Inflammatory macrophage treated with lipopolysaccharide for 4 hours (primary cell): ENCODE data around the gene CCDC149.
A peak's percentile ranks its signal among the peaks of the same experiment; 100 is the strongest.

Experiments used
- DNase-seq: peaks from one replicate; pipeline ENCODE4 v3.0.0-alpha.2; 2020

Gene CCDC149

DNA sequence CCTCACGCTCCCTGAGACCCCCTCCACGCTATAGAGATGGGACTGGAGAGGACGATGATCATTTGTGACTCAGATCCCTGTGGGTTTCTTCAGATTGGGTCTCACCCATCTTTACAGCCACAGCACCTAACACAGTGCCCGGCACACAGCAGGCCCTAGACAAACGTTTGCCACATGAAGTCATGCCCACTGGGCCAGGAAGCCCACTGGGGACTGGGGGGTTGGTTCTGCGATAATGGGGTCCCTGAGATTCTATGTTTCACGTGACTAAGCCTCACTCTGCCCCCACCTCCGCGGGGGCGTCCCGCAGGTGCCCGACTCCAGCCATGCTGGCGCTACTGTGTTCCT is 113.7 kb downstream of the CCDC149 start:
- DNase-seq, result no peak

DNA sequence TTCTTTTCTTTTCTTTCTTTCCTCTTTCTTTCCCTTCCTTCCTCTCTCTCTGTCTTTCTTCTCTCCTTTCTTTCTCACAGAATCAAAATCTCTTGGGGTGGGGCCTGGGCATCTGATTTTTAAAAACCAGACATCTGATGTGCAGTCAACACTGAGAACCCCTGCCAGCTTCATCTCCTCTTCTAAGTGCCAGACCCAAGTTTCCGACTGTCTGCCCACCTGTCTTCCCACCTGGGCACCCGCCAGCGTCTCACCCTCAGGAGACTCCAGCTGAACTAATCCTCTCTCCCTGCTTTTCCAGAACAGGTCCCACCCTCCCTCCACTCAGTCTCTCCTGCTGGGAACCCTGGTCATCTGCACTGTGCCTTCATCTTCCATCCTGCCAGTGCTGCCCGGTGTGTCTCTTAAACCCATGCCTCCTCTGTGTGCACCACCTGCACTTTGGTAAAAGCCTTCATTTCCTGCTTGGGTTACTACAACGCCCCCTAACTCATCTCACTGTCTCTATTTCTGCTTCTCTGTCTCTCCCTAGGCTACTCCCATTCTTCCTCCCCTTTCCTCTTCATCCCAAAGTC is 114.7 kb downstream of the CCDC149 start:
- no peak for DNase-seq

DNA sequence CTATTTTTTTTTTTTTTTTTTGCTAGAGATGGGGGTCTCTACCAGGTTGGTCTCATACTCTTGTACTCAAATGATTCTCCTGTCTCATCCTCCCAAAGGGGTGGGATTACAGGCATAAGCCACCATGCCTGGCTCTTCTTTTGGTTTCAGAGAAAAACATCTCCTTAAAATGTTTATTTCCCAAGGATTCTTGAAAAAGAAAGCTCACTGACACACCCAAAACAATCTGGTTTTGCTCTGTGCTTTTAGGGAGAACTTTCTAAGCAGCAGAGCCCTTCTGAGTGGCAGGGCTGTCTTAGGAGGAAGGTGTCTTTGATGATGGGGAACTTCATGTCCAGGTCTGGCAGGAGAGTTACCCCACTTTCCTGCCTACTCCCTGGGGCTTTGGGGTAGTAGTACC is 116.2 kb downstream of the CCDC149 start:
- DNase-seq, result no peak

DNA sequence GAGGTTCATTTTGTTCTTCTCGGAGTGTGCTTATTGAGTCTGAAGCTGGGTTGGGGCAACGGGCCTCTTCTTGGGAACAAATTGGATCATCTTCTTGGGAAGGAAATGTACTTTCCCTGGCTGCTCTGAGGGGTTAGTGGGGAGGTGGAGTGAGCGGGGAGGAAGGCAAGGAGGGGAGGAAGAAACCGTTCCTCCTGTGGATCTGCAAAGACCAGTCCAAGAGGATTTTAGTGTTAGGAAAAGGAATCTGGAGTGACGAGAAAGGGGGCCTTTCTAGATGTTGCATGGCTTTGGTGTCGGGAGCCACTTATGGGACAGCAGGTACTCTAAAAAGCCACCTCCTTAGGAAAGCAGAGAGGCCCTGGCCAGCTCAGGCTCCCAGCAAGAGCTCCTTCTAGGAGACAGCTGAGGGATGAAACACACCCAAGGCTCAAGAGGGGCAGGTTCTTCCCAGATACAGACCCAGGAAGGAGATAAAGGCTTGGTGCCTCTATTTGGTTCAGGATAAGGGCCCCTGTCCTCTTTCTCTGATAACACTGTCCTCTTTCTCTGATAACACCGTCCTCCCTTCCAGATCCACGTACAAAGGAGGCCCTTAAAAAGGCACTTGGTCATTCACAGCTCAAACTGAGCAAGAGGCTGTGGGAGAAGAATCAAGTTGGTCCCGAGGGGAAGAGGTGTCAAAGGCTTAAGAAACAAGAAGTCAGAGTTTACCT is 117.0 kb downstream of the CCDC149 start:
- no peak for DNase-seq

DNA sequence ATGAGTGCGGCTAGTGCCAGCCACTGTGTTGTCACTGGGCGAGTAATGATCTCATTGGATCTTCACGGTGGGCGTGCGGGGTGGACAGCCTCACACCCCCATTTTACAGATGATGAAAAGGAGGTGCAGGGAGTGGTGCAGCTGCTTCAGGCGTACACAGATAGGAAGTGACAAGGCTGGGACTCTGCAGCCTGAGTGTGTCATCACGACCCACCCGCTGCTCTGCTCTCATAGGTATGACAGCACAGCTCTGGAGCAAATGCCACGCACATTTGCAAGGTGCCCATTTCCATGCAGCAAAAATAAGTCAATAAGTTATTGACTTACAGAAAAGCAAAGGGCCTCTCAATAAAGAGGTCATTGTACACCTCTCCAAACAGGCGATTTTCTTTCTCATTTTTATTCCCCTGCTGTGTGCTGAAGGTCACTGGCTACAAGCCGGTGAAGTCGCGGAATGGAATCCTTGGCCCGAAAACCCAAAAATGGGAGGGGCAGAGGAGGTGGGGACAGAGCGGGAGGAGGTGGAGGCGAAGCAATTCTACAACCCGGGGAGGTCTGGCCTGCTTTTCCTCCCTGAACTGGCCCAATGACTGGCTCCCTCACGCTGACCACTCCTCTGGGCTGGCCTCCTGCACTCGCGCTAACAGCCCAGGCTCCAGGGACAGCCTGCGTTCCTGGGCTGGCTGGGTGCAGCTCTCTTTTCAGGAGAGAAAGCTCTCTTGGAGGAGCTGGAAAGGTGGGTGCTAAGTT is 117.8 kb downstream of the CCDC149 start, which contains the start of gene SOD3:
Gene SOD3 (plus strand): TSS at position 658 of the 750 bp plus-strand sequence. CDS start 3,949 bp downstream, outside the sequence.
- peak; percentile 27 for DNase-seq

DNA sequence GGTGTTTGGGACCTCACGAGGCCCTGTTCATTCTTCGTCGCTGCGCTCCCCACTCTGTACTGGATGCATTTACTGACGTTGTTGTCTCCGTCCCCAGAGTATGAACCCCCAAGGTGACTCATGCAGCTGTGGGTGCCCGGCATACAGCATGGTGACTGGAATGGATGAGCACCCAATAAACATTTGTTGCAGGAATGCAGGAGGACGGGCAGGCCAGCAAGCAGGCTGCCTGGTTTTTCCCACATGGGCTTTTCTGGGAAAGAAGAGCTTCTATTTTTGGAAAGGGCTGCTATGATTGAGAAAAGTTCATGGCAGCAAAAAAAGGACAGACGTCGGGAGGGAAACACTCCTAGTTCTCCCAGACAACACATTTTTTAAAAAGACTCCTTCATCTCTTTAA is 118.4 kb downstream of the CCDC149 start:
- DNase-seq, result no peak

DNA sequence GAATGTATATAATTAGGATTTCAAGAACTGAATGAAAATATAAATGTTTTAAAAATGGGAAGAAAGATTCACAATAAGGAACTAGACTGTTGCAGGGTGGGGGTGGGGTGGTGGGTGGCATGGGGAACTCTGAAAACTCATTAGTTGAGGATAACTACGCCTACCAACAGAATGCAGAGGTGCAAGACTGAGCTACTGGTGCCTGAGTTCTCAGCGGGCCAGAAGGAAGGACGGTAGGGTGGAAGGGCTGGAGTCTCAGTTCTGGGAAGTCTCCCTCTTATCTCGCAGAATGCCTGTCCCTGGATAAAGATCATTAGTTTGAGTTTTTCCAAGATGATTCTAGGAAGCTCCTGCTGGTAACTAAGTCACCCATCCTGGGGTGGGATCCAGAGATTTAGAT is 118.8 kb downstream of the CCDC149 start:
- DNase-seq, result peak; percentile 36

DNA sequence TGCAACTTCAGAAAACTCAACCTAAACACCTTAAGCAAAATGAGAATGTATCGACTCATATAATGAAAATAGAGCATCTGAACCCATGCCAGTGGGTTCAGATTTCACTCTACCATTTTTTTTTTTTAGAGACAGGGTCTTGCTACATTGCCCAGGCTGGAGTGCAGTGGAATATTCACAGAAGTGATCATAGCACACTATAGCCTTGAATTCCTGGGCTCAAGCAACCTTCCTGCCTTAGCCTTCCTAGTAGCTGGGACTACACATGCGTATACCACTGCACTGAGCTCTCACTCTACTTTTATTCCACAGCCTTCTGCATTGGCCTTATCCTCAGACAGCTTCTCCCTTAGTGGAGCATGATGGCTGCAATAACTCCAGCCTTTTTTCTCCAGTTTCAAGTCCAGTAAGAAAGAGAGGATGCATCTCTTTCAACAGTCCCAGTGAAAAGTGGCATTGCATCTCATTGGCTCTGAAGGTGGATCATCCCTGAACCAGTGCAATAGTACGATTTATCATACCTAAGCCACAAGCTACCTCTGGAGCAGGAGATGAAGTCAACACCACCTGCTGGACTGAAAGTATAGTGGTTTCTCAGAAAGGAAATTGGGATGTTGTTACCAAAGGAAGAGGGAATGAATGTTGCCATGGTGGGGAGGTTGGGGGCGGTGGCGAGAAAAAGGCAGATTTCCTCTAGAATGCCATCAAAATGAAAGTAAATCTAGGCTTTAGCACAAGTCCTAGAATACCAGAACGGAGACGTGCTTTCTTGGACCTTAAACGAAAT is 119.4 kb downstream of the CCDC149 start:
- peak; percentile 40 for DNase-seq

DNA sequence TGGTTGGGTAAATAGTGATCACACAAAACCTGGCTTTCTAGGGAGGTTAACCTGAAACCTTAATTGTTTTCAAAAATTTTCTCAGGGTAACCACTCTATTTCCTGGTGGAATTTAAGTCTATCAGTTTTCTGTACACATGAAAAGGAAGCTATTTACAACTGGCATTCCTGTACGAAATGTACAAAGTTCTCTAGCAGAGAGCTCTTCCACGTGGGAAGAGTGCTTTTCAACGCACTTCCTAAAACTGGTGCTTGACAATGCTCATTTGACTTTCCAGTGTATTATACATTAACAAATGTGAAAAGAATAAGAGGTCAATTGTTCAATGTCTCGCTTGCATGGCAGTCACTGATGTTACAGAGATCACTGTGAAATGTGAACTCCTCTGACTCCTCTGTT is 120.3 kb downstream of the CCDC149 start:
- DNase-seq, result no peak

DNA sequence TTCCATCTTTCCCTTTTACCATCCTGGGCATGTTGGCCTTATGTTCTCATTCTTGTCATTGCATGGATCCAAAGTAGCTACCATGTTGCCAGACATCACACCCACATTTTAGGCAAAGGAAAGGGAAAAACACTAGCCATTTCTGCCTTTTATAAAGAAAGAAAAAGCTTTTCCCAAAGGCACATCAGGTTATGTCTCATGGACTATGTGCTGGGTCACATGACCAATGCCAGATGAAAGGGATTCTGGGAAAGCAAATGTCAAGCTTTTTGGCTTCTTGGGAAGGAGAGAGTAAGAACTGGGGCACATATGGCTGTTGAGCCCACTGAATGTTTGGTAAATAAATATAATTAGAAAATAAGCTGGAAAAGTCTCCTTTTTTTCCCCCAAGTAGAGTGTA is 121.8 kb downstream of the CCDC149 start:
- DNase-seq, result no peak

DNA sequence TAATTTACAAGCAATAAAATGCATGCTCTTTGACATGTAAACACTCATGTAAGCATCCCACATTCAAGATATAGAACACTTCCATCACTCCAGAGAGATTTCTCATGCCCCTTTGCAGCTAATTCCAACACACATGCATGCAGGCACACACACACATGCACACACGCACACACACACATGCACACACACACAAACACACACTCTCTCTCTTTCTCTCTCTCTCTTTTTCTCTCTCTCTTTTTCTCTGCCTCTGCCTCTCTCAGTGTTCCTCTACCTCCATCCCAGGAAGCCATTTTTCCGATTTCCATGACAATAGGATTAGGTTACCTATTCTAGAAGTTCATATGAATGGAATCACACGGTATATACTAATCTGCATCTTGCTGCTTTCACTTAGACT is 129.3 kb downstream of the CCDC149 start:
- no peak for DNase-seq

DNA sequence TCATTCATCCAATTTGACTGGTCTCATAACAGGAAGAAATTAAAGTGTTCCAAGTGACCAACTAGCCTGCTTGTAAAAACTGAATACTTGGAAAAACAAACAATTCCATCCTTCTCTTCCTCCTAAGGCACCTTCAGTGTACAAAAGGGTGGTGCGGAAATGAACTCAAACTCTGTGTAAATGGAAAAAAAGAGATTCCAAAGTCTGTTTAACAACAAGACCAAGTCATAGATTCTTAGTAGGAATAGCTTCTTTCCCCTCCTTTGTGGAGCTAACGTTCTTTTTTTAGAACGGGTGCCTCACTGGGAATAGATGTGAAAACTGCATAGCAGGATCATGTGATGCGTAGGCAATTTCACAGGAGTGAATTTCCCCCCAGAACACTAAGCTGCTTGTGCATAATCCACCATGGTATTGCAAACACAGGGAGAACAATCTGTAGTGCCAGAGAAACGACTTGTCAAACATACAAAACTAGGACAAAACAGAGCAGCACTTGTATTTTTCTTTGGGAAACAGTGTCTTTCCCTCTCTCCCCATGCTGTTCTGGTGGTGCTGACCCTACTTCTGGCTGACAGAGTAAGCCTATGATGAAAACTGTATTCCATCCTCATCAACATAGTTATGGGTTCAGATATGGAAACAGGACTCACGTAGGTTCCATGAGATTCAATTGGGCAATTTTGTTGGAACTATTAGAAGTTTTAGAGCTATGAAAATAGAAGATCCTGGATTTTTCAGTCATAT is 130.7 kb downstream of the CCDC149 start:
- DNase-seq, result no peak

DNA sequence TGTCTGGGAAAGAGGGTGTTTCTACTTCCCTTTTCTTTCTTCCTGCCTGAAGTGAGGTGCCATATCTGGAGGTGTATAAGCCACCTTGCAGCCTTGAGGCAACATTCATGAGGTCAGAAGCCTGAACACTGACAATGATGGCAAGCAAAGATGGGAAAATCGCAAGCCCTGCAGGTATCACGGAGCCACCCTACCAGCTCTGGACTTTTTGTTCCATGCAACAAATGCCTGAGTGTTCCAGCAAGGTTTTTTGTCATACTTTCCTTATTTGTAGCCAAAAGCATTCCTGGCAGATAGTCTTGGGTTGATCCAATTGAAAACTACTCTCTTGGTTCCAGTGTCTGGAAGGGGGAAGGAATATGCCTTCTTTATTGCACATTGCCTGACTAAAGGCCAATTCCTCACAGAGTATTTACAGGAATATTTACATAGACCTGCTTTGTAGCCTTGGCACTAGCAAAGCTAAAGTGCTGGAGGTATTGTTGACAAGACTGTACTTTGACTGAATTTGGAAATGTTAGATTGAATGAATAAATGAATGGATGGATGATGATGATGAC is 131.8 kb downstream of the CCDC149 start:
- no peak for DNase-seq

DNA sequence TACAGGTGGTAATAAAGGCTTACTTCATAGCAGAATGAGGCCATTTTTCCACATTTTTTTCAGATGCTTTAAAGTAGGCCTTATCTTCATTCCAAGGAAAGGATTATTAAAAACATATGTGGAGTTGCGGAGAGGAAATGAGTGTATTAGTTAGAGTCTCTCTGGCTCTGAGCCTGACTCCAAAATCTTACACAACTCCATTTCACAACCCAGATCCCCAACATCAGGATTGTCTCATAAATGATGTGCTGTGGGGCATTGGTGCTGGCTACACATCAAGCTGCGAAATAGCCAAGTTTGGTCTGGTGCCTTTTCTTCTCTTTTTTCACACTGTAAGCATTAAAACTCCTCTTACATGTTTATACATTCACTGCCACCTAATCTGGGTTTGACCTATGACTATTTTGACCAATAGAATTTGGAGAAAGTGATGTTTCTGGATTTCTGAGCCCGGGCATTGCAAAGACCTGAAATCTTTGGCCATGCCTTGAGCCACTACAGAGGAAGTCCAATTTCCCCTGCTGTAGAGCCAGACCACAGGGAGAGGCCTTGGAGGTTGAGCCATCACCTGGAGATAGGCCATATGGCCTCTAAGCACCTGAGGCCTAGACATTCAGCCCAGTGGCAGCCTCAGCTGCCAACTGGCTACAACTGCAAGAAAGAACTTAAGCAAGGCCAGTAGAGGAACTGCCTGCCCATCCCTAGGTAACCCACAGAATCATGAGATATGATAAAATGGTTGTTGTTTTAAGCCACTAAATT is 134.2 kb downstream of the CCDC149 start:
- DNase-seq, result peak; percentile 37

DNA sequence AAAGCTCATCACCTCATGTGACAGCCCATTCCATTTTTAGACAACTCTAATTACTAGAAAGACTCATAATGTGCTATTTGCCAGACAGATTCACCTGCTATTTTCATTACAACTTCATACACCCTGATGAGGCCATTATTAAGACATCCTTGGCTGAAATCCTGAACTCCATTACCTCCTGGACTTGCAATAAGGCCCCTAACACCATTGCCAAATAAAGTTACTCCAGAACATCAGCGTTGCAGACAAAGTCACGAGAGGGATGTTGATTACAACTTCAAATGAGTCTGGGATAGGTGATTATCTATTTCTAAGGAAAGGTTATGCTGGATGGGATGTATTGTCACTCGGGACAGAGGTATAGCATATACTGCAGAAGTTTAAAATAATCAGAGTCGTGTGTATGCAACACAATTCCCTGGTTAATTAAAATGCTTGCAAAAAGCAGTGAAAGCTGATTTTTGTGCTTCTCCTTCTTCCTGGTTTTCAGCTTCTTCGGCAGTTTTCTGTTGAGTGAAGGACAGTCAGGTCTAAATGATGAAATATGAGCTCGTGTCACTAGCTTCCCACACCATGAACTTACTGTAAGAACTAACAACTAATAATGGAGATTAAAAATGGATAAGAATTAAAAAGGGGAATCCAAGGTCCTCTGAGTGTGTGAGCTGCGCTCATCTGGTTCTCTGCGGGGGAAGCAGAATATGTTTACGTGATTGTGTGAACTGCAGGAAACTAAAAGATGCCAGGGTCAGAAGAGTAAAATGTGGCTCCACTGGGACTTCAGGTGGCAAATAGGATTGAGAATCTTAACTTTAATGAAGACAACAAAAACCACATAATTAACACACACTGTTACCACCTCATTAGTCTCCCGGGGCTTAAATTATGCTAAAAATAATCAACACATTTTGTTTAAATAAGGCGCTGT is 135.0 kb downstream of the CCDC149 start:
- peak; percentile 19 for DNase-seq

DNA sequence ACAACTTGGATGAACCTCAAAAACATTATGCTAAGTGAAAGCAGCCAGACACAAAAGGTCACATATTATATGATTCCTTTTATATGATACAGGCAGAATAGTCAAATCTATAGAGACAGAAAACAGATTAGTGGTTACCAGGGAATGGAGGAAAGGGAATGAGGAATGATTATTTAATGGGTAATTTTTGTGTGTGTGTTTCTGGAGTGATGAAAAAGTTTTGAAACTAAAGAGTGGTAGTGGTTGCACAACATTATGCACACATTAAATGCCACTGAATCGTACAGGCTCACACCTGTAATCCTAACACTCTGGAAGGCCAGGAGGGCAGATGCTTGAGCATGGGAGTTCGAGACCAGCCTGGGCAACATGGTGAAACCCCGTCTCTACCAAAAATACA is 137.1 kb downstream of the CCDC149 start:
- DNase-seq, result no peak

DNA sequence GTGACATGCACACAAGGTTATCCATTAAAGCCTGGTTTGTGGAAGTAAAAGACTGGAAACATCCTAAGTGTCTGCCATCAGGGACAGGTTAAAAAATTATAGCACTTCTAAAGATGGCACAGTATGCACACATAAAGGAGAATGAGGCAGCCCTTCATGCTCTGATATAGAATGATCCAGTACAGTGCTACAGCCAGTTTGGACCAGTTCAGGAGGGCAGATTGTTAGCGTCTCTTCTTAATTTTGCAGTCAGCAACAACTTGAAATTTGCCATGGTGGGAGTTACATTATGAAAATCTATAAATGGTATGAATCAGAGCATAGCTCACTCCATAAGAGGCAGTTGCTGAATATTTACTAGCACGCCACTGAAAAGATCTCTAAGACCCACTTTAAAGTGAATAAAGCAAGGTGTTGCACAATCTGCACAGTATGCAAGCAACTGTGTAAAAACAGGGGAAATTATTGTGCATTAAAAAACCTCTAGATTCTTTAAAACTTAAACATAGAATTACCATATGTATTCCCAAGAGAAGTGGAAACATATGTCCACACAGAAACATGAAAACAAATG is 137.7 kb downstream of the CCDC149 start:
- no peak for DNase-seq

DNA sequence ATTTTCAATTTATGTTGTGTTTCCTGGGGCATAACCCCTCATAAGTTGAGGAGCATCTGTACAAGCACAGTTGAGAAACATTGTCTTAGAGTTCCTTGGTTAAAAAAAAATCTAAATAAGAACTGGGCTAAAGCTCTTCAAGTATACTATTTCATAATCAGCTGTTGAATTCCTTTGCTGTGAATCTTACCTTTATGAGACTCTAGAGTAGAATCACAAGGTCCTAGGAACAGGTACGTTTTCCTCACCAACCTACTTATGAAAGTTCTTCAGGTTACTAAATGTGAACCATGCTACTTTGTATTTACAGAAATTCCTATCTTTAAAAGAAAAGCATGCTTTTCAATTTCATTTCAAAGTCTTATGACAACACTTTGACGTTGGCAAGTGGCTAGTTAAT is 138.4 kb downstream of the CCDC149 start:
- DNase-seq, result no peak

DNA sequence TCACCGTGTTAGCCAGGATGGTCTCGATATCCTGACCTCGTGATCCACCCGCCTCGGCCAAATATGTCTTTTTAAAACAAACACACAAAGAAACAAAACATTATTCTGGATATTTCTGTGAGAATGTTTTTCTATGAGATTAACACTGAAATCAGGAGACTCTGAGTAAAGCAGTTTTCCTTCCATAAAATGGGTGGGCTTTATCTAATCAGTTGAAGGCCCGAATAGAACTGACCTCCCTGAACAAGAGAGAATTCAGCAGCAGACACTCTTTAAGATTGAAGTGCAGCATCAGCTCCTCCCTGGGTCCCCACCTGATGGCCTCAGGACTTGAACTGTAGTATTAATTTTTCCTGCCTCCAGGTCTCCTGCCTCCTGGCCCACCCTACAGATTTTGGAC is 139.9 kb downstream of the CCDC149 start:
- DNase-seq, result no peak
